ENCODE data around the gene APOBEC3G.

DNA sequence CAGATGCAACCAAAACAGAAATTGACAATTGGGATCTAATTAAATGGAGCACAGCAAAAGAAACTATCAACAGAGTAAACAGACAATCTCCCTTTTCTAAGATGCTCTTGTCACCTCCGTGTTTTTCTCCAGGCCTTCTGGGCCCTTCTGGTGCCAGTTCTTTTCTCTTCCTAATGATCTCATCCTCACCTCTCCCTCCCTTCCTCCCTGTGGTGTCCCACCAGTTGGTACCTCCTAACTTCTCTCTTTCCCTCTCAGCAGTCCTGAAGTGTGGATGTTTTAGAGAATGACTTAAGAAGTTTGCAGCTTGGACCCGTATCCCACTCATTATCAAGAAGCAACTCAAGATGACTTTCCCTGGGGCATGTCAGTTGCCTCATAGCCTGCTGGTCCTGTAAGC, 26.4 kb downstream of the APOBEC3G start:
- TF ChIP-seq, protein P1, sequence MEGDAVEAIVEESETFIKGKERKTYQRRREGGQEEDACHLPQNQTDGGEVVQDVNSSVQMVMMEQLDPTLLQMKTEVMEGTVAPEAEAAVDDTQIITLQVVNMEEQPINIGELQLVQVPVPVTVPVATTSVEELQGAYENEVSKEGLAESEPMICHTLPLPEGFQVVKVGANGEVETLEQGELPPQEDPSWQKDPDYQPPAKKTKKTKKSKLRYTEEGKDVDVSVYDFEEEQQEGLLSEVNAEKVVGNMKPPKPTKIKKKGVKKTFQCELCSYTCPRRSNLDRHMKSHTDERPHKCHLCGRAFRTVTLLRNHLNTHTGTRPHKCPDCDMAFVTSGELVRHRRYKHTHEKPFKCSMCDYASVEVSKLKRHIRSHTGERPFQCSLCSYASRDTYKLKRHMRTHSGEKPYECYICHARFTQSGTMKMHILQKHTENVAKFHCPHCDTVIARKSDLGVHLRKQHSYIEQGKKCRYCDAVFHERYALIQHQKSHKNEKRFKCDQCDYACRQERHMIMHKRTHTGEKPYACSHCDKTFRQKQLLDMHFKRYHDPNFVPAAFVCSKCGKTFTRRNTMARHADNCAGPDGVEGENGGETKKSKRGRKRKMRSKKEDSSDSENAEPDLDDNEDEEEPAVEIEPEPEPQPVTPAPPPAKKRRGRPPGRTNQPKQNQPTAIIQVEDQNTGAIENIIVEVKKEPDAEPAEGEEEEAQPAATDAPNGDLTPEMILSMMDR (IDR thresholded peaks at IDR 0.05): no peak
- TF ChIP-seq POLR2A (IDR thresholded peaks at IDR 0.05): no peak

All from tibial nerve (tissue), 3 donors.